HUES6 (cell line): Measurements from ENCODE around the gene NECAB2.

Experiments
- H3K27ac ChIP-seq: 2 replicates; pipeline ENCODE4 v1.7.0; 2013; ENCODE audit warnings: low read depth, mild to moderate bottlenecking, low read length, inconsistent platforms
- H3K27me3 ChIP-seq: 2 replicates; pipeline ENCODE4 v1.6.1; 2013; ENCODE audit warnings: low read length; ENCODE audit not compliant: control insufficient read depth, insufficient read depth
- H3K36me3 ChIP-seq: 2 replicates; pipeline ENCODE4 v1.6.1; 2013; ENCODE audit warnings: low read length; ENCODE audit not compliant: control insufficient read depth, insufficient read depth
- H3K4me1 ChIP-seq: 2 replicates; pipeline ENCODE4 v1.6.1; 2013; ENCODE audit warnings: low read length; ENCODE audit not compliant: control insufficient read depth, insufficient read depth
- H3K4me3 ChIP-seq: 2 replicates; pipeline ENCODE4 v1.5.1; 2013; ENCODE audit warnings: low read depth, low read length
- H3K9ac ChIP-seq: one replicate; pipeline ENCODE4 v1.6.1; 2013; ENCODE audit warnings: mild to moderate bottlenecking, low read length
- H3K9me3 ChIP-seq: 2 replicates; pipeline ENCODE4 v1.6.1; 2013; ENCODE audit warnings: low read depth, low read length; ENCODE audit not compliant: control insufficient read depth, insufficient read depth

NECAB2 gene

DNA sequence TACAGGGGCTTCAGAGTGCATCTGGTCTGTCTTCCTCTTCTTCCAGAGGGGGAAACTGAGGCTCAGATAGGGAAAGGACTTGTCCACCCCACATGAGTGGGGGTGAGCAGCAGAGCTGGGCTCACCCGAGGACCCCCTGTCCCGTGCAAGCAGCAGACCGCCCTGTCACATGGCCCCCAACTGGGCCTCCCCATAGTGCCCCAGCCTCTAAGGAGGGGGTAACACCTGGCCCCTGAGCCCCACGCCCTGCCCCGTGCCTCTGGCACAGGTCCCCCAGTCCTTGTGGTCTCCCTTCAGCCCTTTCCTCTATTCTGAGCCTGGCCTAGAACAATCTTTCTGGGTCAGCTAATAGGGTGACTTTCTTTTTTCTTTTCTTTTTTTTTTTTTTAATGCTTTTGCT is 6.5 kb upstream of the NECAB2 start:
- no peaks in the 10 kb centered on the region for H3K27me3 ChIP-seq
- H3K9me3 ChIP-seq, result no peaks in the 10 kb centered on the region
- H3K4me3 ChIP-seq, result no peak overlapping the region
- H3K36me3 ChIP-seq, result no peaks in the 10 kb centered on the region; the same call in 1 of the 2 replicates
- H3K9ac ChIP-seq, result no peak overlapping the region
- H3K4me1 ChIP-seq, result no peaks in the 10 kb centered on the region; the same call in 1 of the 2 replicates
- no peak overlapping the region for H3K27ac ChIP-seq

- Histone ChIP-seq H3K4me3 (no peak overlapping the region), H3K36me3 (no peaks in the 10 kb centered on the region; the same call in 1 of the 2 replicates), H3K9ac (no peak overlapping the region), H3K4me1 (no peaks in the 10 kb centered on the region; the same call in 1 of the 2 replicates), H3K27ac (no peak overlapping the region), H3K9me3 (no peaks in the 10 kb centered on the region), H3K27me3 (no peaks in the 10 kb centered on the region)
Observed at GRCh38 chr16:83963277-83964119, 4.5 kb upstream of the NECAB2 start.

GRCh38 chr16:83964684-83965443 is 3.2 kb upstream of the NECAB2 start:
- no peak overlapping the region for H3K27ac ChIP-seq

DNA sequence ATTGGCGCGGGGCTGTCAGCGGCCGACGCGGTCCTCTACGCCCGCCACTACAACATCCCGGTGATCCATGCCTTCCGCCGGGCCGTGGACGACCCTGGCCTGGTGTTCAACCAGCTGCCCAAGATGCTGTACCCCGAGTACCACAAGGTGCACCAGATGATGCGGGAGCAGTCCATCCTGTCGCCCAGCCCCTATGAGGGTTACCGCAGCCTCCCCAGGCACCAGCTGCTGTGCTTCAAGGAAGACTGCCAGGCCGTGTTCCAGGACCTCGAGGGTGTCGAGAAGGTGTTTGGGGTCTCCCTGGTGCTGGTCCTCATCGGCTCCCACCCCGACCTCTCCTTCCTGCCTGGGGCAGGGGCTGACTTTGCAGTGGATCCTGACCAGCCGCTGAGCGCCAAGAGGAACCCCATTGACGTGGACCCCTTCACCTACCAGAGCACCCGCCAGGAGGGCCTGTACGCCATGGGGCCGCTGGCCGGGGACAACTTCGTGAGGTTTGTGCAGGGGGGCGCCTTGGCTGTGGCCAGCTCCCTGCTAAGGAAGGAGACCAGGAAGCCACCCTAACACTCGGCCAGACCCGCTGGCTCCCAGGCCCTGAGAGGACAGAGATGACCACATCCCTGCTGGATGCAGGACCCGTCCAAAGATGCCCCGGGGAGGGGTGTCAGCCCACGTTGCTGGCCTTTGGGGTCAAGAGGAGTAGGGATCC is 2.4 kb upstream of the NECAB2 start:
- Histone ChIP-seq H3K27me3 (peaks cover 18% of the 10 kb centered on the region), H3K9me3 (no peaks in the 10 kb centered on the region), H3K27ac (no peak overlapping the region), H3K4me3 (no peak overlapping the region), H3K9ac (no peak overlapping the region), H3K4me1 (peaks cover 7% of the 10 kb centered on the region), H3K36me3 (no peaks in the 10 kb centered on the region)

More at GRCh38 chr16:83964684-83965443, 3.2 kb upstream of the NECAB2 start:
- H3K9me3 ChIP-seq, result no peaks in the 10 kb centered on the region
- H3K4me3 ChIP-seq, result no peak overlapping the region
- peaks cover 4% of the 10 kb centered on the region for H3K4me1 ChIP-seq
- H3K9ac ChIP-seq, result no peak overlapping the region
- H3K27me3 ChIP-seq, result peaks cover 12% of the 10 kb centered on the region
- no peaks in the 10 kb centered on the region for H3K36me3 ChIP-seq

DNA sequence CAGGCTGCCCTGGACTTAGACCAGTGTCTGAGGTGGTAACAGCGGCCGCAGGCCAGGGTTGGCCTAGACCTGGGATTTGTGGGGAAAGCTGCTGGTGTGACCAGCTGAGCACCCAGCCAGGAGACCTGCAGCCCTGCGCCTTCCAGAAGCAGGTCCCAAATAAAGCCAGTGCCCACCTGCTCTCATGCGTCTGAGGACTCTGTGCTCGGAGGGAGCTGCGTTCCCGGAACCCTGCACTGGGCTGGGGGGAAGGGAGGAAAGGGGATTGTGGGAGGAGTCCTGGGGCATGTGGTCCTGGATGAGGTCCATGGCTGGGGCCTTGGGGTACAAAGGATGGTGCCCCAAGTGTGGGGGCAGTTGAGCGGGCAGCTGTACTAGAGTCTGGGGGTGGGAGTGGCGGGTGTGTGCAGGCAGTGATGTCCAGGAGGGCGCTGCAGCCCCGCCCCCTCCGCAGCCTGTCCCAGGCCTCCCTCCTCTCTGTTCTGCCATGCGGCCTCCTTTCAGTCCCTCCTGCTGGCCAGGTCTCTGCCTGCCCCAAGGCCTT is 1.8 kb upstream of the NECAB2 start:
- H3K27me3 ChIP-seq, result peaks cover 18% of the 10 kb centered on the region

GRCh38 chr16:83967091-83967490 is 953 bp upstream of the NECAB2 start:
- Histone ChIP-seq H3K36me3 (no peaks in the 10 kb centered on the region), H3K4me1 (peaks cover 7% of the 10 kb centered on the region), H3K9me3 (no peaks in the 10 kb centered on the region), H3K27me3 (peaks cover 18% of the 10 kb centered on the region), H3K4me3 (no peak overlapping the region), H3K27ac (no peak overlapping the region), H3K9ac (no peak overlapping the region)

More for the DNA sequence above, 1.8 kb upstream of the NECAB2 start:
- no peaks in the 10 kb centered on the region for H3K36me3 ChIP-seq
- no peak overlapping the region for H3K4me3 ChIP-seq
- no peak overlapping the region for H3K9ac ChIP-seq
- peaks cover 7% of the 10 kb centered on the region for H3K4me1 ChIP-seq
- no peaks in the 10 kb centered on the region for H3K9me3 ChIP-seq
- H3K27ac ChIP-seq, result no peak overlapping the region

DNA sequence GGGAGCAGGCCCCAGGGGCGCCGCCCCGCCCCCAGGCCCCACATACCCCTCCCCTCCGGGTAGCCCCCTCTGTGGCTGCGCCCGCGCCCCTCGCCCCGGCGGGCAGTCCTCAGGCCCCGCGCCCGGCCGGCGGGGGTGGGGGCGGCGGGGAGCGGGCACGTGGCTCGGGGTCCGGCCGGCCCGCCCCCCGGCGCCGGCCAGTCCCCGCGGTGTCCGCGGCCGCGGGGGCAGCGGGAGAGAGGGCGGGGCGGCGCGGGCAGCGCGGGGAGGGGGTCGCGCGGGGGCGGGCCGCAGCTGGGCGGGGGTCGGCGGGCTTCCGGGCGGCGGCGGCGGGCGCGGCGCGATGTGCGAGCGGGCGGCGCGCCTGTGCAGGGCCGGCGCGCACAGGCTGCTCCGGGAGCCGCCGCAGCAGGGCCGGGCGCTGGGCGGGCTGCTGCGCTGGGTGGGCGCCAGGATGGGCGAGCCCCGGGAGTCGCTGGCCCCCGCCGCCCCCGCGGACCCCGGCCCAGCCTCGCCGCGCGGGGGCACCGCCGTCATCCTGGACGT is 335 bp downstream of the NECAB2 start:
- H3K9ac ChIP-seq, result no peak overlapping the region
- peaks cover 18% of the 10 kb centered on the region for H3K27me3 ChIP-seq
- peaks cover 7% of the 10 kb centered on the region for H3K4me1 ChIP-seq
- peak overlapping the region; percentile 58 for H3K4me3 ChIP-seq
- H3K9me3 ChIP-seq, result no peaks in the 10 kb centered on the region
- H3K36me3 ChIP-seq, result no peaks in the 10 kb centered on the region
- no peak overlapping the region for H3K27ac ChIP-seq

- Histone ChIP-seq H3K4me3 (peak overlapping the region; percentile 58), H3K9ac (peak overlapping the region; percentile 31), H3K4me1 (peaks cover 7% of the 10 kb centered on the region)
Observed at GRCh38 chr16:83968891-83969649, 1.0 kb downstream of the NECAB2 start.

GRCh38 chr16:83969771-83970429 is 1.9 kb downstream of the NECAB2 start:
- peaks cover 18% of the 10 kb centered on the region for H3K27me3 ChIP-seq

More at GRCh38 chr16:83968891-83969649, 1.0 kb downstream of the NECAB2 start:
- Histone ChIP-seq H3K9me3 (no peaks in the 10 kb centered on the region), H3K36me3 (no peaks in the 10 kb centered on the region), H3K27me3 (peaks cover 18% of the 10 kb centered on the region), H3K27ac (no peak overlapping the region)

More at GRCh38 chr16:83969771-83970429, 1.9 kb downstream of the NECAB2 start:
- Histone ChIP-seq H3K36me3 (no peaks in the 10 kb centered on the region), H3K9ac (no peak overlapping the region), H3K9me3 (no peaks in the 10 kb centered on the region), H3K27ac (no peak overlapping the region), H3K4me3 (peak overlapping the region; percentile 58; the same call in 1 of the 2 replicates), H3K4me1 (peaks cover 7% of the 10 kb centered on the region)
